ENCODE results near the gene MRGPRE.

MRGPRE gene

DNA sequence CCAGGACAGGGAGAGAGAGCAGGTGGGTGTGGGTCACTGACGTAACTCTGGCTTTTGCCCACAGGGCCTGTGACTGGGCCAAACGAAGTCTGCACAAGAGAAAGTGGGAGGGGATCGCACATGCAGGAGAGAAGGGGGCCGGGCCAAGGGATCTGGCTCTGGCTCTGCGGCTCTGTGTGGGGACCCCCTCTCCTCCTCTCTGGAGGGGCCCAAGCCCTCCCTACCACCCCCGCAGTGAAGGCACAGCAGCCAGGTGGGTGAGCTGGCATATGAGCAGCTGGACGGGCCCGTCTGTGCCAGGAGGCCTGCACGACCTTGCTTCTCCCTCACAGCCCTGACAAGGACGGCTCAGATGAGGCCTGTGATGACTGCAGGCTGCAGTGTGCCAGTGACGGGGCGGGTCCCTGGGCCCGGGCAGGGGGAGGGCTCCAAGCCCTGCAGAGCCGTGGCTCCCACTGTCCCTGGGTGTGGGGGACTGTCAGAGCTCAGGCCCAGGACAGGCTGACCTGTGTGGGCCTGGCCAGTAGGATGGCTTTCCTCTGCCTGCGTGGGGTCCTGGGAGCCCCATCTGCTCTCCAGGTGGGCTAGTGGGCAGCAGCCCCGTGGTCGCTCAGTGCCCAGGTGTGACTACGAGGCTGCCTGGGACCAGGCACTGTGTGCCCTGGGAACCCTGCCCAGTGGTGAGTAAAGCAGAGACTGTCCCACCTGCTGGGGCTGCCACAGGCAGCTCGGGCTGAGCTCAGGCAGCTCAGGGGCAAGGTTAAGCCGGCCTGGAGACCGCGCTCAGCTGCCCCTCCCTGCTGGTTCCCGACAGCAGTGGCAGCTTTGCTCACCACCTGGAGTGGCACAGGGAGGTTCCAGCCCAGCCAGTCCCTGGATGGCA lies 35.8 kb downstream of the MRGPRE start:
- no peak for DNase-seq (ENCODE audit: low read depth in 3 of 3)

DNA sequence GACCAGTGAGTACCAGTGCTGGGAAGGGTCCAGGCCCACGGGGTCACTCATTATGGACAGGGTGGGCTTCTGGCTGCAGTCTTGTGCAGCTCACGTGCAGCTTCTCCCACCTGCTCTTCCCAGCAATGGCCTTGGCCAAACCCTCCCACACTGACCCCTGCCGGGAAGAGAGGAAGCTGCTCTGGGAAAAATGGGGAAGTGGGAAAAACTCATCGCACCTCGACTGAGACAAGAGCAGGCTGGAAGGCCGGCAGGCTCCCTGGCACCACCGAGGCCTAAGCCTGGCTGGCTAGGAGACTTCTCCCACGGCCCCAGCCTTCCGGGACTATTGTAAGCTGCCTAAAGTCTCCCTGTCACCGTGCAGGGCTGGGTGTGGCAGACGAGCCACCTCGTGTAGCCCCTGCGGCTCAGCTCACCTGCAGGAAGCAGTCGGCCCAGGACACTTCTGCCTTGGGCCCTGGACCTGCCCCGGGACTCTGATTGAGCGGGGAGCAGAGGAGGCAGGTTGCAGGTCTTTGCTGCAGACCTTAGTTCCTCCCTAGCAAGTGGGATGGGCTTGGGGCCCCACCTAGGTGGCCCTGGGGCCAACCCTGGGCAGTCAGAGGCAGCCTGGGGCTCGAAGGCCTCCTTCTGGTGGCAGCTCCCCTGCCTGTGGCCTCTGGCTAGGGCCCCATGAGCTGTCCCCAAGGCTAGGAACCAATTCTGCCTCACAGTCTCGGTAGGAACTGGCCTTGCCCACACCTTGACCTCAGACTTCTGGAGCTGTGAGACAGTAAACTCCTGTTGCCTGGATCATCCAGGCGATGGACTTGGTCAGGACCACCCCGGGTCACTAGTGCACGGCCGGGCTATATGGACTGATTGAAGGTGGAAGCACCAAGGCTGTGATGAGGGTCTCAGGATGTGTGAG lies 36.7 kb downstream of the MRGPRE start:
- DNase-seq (ENCODE audit: low read depth in 3 of 3), result no peak

DNA sequence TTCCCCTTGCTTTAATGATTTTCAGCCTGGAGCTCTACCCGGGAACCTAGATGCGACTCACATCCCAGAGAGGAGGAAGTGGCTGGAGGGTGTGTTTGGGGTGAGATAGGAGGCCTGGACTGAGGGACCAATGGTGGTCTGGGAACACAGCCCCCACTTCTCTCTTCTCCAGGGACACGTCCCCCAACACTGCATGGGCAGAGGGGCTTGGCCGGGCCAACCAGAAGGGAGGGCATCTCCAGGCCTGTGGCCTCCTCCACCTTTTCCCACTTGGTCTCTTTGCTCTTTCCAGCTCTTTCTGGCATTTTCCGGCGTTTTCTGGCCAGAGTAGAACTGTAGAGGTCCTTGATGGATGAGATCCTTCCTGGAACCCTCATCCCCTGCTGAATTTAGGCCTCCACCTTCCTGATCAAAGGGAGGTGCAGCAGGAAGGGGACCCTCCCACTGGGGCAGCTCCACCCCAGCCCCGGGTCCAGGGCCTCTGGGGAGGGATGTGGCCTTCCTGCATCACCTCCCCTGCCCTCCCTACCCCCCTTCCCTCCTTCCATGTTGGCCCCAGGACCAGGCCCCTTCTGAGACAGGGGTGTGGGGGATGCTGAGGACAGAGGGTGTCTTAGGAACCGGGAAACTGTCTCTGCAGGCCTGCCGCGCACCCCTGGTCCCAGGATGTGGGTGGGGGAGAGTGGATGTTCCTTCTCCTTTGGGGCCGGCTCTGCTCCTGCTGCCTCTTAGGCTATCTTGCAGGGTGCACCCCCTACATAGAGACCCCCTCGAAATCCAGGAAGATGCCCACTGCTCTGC lies 38.0 kb downstream of the MRGPRE start:
- DNase-seq (ENCODE audit: low read depth in 3 of 3), result no peak

DNA sequence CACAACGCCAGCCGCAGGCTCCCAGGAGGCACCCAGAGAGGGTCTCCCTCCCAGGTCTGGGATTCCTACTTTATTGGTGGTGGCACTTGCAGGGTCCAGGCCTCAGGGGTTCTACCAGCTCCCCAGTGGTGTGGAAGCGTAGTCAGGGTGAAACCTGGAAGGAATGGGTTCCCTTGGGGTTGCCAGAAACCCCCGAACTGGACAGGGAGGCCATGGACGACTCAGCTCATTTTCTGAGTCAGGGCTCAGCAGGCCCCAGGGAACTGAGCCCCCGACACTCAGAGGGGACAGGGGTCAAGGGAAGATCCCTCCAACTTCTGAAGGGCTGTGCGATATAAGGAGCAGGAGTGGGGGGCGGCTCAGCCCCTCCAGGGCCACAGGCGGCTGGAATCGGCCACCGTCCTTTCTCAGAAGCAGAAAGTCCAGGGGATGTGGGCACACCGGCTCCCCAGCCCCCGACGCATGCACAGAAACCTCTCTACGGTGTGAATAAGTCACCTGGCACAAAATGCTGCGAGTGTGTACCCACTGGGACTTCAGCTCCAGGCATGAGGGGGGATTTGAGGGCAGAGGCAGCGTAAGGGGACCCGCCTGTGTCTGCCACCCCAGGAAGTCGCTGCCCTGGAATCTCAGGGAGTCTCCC lies 38.7 kb downstream of the MRGPRE start:
- DNase-seq (ENCODE audit: low read depth in 3 of 3), result no peak

DNA sequence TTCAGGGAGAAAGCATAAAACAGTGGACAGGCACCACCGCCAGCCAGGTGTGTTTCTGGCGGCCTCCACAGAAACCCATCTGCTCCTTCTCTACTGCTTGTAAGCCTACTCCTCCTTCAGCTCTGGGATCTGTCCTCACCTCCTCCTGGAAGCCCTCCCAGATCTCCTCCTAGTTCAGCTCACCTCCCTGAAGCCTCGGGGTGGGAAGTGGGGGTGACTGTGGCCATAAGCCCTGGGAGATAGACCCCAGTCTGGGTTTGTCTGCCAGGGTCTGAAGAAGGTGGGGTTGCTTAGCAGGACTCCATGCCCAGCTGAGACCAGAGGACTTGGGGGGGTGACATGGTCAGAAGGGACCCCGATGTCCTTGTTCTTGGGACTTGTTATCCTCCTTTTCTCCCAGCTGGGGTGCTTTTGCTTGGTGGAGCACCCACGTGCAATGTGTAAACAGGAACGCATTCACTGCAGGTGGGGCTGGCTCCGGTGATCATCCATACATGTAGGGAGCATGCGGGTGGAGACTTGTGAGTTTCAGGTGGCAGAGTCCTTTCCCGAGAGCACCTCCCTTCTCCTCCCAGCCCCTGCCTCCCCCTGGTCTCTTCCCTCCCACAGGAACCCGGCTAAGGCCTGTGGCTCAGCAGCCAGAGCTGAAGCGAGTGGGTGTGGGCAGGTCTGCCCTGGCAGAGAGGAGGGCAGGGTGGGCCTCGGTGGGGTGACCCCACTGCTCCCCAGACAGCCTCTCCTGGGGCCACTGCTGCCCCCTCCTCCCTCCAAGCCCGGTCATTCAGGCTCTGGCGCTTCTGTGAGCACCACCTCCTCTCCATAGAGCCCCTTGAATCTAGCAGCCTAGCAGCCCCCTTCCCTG lies 39.5 kb downstream of the MRGPRE start:
- DNase-seq (ENCODE audit: low read depth in 3 of 3), result no peak

DNA sequence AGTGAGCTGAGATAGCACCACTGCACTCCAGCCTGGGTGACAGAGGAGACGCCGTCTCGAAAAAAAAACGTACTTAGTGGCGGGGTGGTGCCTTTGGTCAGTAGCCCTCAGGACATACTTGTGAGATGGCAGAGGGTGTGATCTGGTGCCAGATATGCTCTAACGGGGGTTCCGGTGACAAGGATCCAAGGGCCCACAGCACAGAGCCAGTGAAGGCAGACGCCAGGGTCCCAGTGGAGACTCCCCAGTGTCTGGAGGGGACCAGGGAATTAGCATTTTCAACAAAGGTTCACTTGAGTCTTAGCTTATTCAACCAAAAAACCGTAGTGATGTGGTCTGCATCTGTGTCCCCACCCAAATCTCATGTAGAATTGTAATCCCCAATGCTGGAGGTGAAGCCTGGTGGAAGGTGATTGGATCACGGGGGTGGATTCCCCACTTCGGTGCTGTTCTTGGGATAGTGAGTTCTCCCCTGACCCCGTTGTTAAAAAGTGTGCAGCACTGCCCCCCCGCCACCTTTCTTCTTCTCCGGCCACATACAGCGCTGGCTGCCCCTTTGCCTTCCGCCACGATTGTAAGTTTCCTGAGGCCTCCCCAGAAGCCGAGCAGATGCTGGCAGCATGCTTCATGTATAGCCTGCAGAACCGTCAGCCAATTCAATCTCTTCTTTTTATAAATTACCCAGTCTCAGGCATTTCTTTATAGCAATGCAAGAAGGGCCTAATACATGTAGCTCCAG lies 40.5 kb downstream of the MRGPRE start:
- DNase-seq (ENCODE audit: low read depth in 3 of 3), result no peak

DNA sequence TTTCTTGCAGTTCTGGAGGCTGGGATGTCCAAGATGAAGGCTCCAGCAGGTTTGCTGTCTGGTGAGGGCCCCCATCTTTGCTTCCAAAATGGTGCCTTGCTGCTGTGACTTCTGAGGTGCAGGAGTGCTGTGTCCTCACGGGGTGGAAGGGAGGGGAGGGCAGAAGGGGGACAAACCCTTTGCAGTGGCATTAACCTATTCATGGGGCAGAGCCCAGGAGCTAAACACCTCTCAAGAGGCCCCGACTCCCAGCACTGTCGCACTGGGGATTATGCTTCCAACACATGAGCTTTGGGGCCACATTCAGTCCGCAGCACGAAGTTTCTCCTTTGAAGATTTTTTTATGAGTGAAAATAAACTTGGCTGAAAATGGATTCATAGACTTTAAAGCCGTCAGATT lies 41.6 kb downstream of the MRGPRE start:
- DNase-seq (ENCODE audit: low read depth in 3 of 3), result no peak

DNA sequence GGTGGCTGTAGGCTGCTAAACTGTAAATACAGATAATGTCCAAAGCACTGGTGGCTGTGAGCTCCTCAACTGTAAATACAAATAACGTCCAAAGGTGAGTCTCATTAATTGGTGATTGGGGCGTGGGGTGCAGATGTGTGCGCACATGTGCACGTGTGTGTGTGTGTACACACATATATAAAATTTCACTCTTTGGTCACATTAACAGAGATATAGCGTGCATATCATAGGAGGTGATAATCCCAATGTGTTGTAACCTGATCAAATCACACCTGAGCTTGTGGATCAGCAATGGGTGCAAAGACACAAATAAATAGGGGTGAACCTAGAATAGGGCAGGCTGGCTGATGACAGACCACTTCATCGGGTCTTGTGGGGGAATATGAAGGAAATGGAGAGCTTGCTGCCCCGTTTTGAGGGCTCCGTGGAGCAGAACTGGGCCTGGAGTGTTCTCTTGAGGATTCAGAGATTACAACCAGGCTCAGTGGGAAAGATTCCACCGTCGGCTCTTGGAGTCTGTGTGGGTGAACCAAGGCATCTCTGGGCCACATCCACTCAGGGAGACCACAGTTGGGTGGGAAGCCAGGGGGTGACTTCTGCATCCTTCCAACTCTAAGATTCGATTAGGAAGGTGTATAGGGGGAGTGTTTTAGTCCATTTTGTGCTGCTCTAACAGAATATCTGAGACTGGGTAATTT lies 42.2 kb downstream of the MRGPRE start:
- no peak for DNase-seq (ENCODE audit: low read depth in 3 of 3)

DNA sequence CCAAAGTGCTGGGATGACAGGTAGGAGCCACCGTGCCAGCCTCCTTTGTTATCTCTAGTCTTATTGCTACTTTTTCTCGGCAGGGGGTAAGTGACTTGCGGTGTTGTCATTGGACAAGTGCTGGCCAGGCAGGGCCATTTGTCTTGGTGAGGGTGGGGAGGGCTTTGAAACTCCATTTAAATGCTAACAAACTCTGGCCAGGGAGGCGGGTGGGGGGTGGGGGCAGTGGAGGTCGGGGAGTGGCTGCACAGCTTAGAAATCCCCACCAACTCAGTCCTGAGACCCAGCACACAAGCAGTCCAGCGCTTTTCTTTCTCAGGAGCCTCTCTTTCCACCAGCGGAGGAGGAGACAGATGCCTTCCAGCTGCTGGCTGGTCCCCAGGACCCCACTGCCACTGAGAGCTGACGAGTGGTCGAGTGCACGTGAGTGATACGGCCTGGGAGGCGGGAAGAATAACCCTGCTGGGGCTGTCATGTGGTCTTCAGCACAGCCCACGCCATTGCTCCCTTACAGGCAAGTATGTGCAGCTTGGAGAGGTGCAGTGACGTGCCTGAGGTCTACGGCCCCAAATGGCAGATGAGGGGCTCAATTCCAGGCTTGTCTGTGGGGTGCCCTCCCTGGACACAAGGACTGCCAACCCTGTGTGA lies 42.9 kb downstream of the MRGPRE start:
- DNase-seq (ENCODE audit: low read depth in 3 of 3), result no peak

DNA sequence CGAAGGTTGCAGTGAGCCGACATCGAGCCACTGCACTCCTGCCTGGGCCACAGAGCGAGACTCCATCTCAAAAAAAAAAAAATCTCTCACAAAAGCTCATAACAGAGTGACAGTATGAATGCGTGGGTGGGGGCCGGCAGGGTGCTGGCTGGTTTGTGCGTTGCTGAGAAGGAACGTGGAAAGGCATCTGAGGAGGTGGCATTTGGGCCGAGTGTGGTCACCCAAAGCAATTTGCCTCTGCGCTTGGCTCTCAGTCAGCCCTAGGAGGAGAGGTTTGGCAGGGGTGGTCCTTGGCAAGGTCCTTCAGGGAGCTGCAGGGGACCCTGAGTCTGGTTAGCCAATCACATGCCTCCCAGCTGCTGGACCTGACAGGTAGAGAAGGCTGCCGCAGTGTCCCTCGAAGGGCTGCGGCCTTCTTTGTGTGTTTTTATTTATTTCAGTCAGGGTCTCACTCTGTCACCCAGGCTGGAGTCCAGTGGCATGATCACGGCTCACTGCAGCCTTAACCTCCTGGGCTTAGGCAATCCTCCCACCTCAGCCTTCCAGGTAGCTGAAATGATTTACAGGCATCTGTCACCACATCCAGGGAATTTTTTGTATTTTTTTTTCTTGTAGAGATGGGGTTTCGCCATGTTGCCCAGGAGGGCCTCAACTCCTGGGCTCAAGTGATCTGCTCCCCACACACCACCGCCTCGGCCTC lies 43.6 kb downstream of the MRGPRE start:
- DNase-seq (ENCODE audit: low read depth in 3 of 3), result no peak

DNA sequence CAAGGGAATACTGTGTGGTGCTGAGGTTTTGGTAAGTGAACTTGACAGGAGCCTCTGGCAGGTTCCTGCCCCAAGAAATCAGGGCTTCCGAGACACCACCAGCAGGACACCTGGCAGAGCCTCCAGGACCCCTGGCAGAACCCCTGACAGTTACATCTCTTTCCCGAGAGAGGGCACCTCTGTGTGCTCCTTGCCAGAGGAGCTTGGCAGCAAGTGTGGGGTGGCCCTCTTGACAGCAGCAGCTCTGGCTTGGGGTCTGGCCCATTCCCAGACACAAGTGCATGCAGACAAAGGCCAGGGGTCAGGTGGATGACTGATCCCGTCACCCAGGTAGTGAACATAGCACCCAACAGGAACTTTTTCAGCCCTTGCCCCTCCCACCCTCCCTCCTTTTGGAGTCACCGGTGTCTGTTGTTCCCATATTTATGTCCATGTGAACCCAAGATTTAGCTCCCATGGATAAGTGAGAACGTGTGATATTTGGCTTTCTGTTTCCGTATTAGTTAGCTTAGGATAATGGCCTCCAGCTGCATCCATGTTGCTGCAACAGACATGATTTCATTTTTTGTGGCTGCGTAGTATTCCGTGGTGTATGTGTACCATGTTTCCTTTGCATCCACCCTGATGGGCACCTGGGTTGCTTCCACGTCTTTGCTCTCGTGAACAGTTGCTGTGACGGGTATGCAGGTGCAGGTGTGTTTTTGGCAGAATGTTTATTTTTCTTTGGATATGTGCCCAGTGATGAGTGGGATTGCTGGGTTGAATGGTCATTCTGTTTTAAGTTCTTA lies 45.9 kb downstream of the MRGPRE start:
- DNase-seq (ENCODE audit: low read depth in 3 of 3), result no peak

DNA sequence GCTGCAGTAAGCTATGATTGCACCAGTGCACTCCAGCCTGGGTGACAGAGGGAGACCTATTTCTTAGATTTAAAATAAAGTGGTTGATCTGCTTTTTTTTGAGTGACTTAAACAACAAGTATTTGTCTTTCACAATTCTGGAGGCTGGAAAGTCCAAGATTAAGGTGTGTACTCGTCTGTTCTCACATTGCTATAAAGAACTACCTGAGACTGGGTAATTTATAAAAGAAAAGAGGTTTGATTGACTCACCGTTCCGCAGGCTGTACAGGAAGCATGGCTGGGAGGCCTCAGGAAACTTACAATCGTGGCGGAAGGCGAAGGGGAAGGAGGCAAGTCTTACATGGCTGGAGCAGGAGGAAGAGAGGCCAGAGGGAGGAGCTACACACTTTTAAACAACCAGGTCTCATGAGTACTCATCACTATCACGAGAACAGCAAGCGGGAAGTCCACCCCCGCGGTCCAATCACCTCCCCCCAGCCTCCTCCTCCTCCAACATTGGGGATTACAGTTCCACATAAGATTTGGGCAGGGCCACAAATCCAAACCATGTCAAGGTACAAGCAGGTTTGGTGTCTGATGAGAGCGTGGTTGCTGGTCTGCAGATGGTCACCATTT lies 47.4 kb downstream of the MRGPRE start:
- no peak for DNase-seq (ENCODE audit: low read depth in 3 of 3)

DNA sequence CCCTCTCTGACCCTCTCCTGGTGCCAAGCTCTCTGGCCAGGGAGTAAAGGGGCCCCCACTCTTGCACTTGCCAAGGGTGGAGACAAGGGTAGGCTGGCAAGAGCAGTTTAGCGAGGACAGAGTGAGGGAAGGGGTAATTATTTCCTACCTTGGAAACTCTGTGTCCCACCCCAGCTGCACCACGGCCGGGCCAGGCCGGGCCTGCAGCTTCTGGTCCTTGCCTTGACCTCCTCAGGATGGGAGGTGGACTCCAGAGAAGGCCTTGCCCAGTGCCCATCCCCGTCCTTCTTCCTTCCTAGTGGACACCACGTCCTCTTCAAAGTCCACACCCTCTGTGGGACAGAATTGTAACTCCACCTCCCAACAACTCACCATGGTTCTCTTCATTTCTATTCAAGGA lies 48.7 kb downstream of the MRGPRE start:
- DNase-seq (ENCODE audit: low read depth in 3 of 3), result no peak

DNA sequence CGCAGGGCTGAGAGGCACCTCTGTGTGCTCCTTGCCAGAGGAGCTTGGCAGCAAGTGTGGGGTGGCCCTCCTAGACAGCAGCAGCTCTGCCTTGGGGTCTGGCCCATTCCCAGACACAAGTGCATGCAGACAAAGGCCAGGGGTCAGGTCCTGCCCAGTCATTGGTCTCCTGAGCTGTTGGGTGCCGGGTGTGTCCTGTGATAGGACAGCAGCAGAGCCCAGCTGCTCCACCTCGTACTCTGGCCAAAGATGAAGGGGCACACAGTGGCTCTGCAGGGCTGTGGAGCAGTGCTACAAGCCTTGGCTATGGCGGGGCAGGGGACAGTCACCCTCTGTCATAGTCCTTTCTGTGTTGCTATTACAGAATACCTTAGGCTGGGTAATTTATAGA lies 49.8 kb downstream of the MRGPRE start:
- DNase-seq (ENCODE audit: low read depth in 3 of 3), result no peak

DNA sequence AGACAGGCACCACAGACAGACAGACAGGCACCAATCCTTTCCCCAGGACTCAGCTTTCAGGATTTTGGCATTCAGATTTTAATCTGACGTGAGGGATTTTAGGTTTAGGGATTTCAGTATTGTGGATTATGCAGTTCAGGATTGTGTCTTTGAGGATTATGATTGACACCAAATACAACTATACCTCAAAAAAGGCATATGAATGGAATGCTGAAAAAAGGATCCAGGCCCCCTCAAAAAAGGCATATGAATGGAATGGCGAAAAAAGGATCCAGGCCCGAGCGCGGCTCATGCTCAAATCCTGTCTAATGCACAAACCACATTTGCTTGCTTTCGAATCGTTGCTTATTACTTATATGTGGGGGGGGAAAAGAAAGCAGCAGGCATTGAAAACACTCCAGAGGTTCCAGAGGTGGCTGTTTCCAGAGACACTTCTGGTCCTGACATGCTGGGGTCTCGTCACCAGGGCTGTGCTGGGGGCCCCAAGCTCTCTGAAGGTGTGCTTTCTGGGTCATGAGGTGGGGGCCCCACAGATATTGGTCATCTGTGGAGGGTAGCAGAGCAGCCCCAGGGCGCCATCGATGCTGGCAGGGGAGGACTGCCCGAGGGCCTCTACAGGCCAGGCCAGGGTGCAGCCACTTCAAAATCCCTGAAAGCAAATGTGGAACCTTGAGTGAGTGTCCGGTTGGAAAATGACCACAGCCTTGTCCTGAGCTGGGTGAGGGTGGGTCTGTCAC lies 50.3 kb downstream of the MRGPRE start:
- DNase-seq (ENCODE audit: low read depth in 3 of 3), result no peak

DNA sequence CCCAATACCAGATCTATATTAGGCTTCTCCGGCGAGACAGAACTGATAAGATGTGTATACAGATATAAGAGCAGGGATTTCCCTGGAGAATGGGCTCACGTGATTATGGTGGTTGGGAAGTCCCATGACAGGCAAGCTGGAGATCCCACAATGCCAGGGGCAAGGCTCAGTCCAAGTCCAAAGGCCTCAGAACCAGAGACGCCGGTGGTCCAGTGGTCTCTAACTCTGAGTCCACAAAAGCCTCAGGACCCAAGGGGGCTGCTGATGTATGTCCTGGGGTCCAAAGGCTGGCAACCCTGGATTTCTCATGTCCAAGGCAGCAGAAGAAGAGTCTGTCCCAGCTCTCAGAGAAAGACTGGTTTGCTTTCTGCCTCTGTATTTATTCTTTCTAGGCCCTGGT lies 51.3 kb downstream of the MRGPRE start:
- no peak for DNase-seq (ENCODE audit: low read depth in 3 of 3)

All from stimulated activated CD4-positive, alpha-beta T cell treated with anti-CD3 and anti-CD28 coated beads, TNF-alpha, amount 100 ng/mL, for 48 hours (primary cell).